Transverse colon (tissue), 4 donors: Measurements from ENCODE around the gene THSD8. TPM values are rescaled to one million over a fixed set of nuclear protein-coding genes. Genes with fewer than 3 reads are reported as not detected.
A peak's percentile ranks its signal among the peaks of the same experiment; 100 is the strongest.

Experiments used
- DNase-seq: peaks from one replicate; pipeline ENCODE4 v3.0.0-alpha.2; 2019
- H3K27ac ChIP-seq, 4 donors: fragments of 200-600 bp; sonication (generic); 2 replicates each; pipeline ENCODE4 v1.5.1; 2016 to 2018; ENCODE audit warnings: inconsistent platforms in 4 of 4
- H3K27me3 ChIP-seq: fragments of 200-600 bp; sonication (generic); 2 replicates; pipeline ENCODE4 v1.5.1; 2017; ENCODE audit warnings: inconsistent platforms
- H3K36me3 ChIP-seq, 4 donors: fragments of 200-600 bp; sonication (generic); 2 replicates each; pipeline ENCODE4 v1.5.1; 2017 to 2019; ENCODE audit warnings: inconsistent platforms in 4 of 4
- H3K4me1 ChIP-seq, 4 donors: fragments of 200-600 bp; sonication (generic); 2 replicates each; pipeline ENCODE4 v1.5.1; 2017 to 2020; ENCODE audit warnings: inconsistent platforms in 4 of 4
- H3K4me3 ChIP-seq, 4 donors: fragments of 200-600 bp; sonication (generic); 1 replicate in 1 of 4; 2 replicates in 3 of 4; pipeline versions ENCODE4 v1.5.1 to v1.6.1; 2017 to 2019; ENCODE audit warnings: inconsistent platforms in 4 of 4
- H3K9me3 ChIP-seq, 2 donors: fragments of 200-600 bp; sonication (generic); 2 replicates each; pipeline ENCODE4 v1.5.1; 2017 to 2019; ENCODE audit warnings: inconsistent platforms in 2 of 2
- EP300 ChIP-seq: sonication (generic); formaldehyde crosslinking; IDR thresholded peaks from one replicate; pipeline ENCODE4 v1.6.1; 2017; ENCODE audit warnings: antibody characterized with exemption, low read depth
- POLR2A ChIP-seq: fragments of 450-650 bp; IDR thresholded peaks from one replicate; pipeline ENCODE4 v1.6.1; 2016; ENCODE audit warnings: antibody characterized with exemption, mild to moderate bottlenecking, moderate library complexity
- POLR2AphosphoS5 ChIP-seq, 3 donors: sonication (generic); formaldehyde crosslinking; IDR thresholded peaks; one replicate each; pipeline ENCODE4 v1.6.1; 2016; ENCODE audit warnings: antibody characterized with exemption in 3 of 3
- WGBS, 2 donors: methylation state at CpG; one replicate each; pipeline ENCODE4 v1.1.5; 2018; ENCODE audit warnings: low coverage in 1 of 2; 5-methylcytosine and 5-hydroxymethylcytosine counted together
- in situ Hi-C, 4 donors: fragments of 200-750 bp; cut with MboI; loops; one replicate each; pipeline versions ENCODE4 v1.15.0 to v1.15.1; 2017; ENCODE audit warnings: low sequenced_read_pairs in 3 of 4, low pct_ligation_motif_present in 1 of 4, low pct_unique_long_range_greater_than_20kb in 1 of 4
- intact Hi-C: fragments of 100-400 bp; cut with DNase I; formaldehyde crosslinking; loops from one replicate; pipeline ENCODE4 v1.15.1; 2023; ENCODE audit warnings: low total_unique reads
- total RNA-seq, 4 donors: library from RNA; depleted of rRNA; stranded (reverse); fragments of >200 nt; gene quantifications; one replicate each; pipeline ENCODE4 v1.1.0, GENCODE V29; 2016
- TF ChIP-seq, protein P1 (sequence below), 5 experiments: fragments of 200-600 bp in 3 of 5; fragments of 450-650 bp in 2 of 5; sonication (generic) in 3 of 5; IDR thresholded peaks; 1 replicate in 2 of 5; 2 replicates in 3 of 5; pipeline ENCODE4 v1.5.1; 2016 to 2017; ENCODE audit warnings: antibody characterized with exemption in 5 of 5, inconsistent platforms in 3 of 5, mild to moderate bottlenecking in 2 of 5, moderate library complexity in 1 of 5

Gene THSD8
- total RNA-seq, 4 donors from 2014 or later = 1.6 TPM; not detected in 3

DNA sequence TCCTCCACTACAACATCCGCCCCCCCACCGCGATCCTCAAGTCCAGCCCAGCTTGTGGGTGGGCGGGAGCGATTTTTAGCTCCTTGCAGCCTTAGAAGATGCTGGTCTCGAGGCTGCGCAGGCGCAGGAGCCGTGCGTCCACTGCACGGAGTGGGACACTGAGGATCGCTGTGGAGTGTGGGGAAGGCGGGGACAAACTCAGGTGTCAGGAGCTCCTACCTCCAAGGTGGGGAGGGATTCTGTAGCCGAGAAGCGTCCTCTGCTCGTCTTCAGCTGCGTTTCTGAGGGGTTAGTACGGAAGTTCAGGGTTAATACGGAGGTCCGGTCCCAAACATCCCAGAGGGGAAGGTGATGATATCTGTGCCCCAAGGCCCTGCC is 32.7 kb downstream of the THSD8 start, which contains the start of gene RTBDN:
RTBDN (minus strand) TSS at position 14 of the 378 bp plus-strand sequence. CDS start 4,600 bp downstream, outside the sequence.
- H3K4me1 ChIP-seq = peaks cover 18 to 34% (median 29%) of the 10 kb centered on the region in 4 donors
- no peak within 1 kb of the TSS for H3K27ac ChIP-seq
- 10% methylated on average over 20 of the region's 20 CpGs; no CpG with 5 or more reads in 1 of the 2 donors for WGBS, 2 donors

DNA sequence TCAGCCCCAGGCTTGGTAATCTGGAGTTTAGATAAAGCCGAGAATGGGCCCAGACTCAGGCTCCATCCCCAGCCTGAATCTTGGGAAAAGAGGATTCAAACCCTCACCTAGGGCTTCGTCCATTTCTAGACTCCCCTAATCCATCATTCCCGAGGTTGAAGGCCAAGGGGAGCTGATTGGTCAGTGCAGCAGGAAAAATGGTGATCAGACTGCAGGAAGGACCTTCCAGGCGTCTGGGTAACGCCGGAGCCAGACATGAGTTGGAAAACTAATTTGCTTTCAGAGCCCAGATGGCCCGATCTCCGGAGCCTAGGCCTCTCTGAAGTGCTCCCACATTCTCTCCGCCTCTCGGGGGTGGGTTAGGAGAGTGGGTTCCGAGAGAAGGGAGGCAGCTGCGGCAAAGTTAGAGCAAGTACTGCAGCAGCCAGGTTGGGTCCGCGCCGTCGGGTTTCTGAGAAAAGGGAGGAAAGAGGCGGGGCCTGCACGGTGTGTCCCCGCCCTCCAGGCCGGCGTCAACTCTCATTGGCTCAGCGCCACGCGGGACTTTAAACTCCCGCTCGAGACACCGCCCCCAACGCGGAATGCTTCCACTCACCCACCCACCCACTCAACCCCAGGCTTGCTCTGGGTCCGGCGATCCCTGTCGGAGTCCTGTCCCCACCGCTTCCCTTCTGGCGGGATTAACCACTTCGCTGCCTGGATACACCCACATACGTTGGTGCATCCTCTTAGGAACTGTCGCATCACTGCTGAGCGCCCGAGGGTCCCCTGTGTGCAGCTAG is 33.3 kb downstream of the THSD8 start:
- intact Hi-C loops = no loop called here
- H3K4me3 ChIP-seq = no peak overlapping the region
- TF ChIP-seq POLR2AphosphoS5 (IDR thresholded peaks at IDR 0.05) = no peak
- TF ChIP-seq POLR2A = no peak
- no peak for TF ChIP-seq EP300
- TF ChIP-seq, protein P1, sequence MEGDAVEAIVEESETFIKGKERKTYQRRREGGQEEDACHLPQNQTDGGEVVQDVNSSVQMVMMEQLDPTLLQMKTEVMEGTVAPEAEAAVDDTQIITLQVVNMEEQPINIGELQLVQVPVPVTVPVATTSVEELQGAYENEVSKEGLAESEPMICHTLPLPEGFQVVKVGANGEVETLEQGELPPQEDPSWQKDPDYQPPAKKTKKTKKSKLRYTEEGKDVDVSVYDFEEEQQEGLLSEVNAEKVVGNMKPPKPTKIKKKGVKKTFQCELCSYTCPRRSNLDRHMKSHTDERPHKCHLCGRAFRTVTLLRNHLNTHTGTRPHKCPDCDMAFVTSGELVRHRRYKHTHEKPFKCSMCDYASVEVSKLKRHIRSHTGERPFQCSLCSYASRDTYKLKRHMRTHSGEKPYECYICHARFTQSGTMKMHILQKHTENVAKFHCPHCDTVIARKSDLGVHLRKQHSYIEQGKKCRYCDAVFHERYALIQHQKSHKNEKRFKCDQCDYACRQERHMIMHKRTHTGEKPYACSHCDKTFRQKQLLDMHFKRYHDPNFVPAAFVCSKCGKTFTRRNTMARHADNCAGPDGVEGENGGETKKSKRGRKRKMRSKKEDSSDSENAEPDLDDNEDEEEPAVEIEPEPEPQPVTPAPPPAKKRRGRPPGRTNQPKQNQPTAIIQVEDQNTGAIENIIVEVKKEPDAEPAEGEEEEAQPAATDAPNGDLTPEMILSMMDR (IDR thresholded peaks at IDR 0.05) = no peak
- no peak overlapping the region for H3K27ac ChIP-seq
- in situ Hi-C loops = no loop called here
- 8% methylated on average over 36 of the region's 39 CpGs; no CpG with 5 or more reads in 1 of the 2 donors for WGBS, 2 donors
- peaks cover 97% of the 10 kb centered on the region for H3K27me3 ChIP-seq
- H3K36me3 ChIP-seq = no peaks in the 10 kb centered on the region
- peaks cover 18 to 34% (median 29%) of the 10 kb centered on the region in 4 donors for H3K4me1 ChIP-seq
- peak; percentile 35 for DNase-seq
- H3K9me3 ChIP-seq = no peaks in the 10 kb centered on the region

More for the DNA sequence above, 32.7 kb downstream of the THSD8 start, which contains the start of gene RTBDN:
- peak within 1 kb of the TSS; percentile 10 to 56 (median 28) for H3K4me3 ChIP-seq
- intact Hi-C loops (no loop called here), in situ Hi-C loops (no loop called here)
- peaks cover 97% of the 10 kb centered on the region for H3K27me3 ChIP-seq
- H3K36me3 ChIP-seq = no peaks in the 10 kb centered on the region
- TF ChIP-seq POLR2A (no peak), POLR2AphosphoS5 (IDR thresholded peaks at IDR 0.05) (no peak), EP300 (no peak)
- TF ChIP-seq, protein P1 (IDR thresholded peaks at IDR 0.05) = no peak
- no peaks in the 10 kb centered on the region for H3K9me3 ChIP-seq
- no peak for DNase-seq

DNA sequence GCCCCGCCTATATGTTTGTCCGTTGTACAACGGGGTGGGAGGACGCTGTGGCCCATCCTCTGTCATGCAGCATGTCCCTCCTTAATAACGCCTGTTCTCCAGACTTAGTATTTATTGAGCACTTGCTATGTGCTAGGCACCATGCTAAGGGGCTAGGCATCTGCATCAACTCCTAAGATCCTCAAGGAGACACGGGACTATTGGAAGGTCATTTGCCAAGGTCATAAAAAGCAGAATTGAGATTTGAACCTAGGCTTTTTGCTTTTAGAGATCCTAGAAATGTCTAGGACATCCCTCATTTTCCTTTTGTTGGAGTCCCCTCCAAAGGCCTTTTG is 34.6 kb downstream of the THSD8 start:
- in situ Hi-C loops (no loop called here), intact Hi-C loops (no loop called here)
- 11% methylated on average over 6 of the region's 6 CpGs; no CpG with 5 or more reads in 1 of the 2 donors for WGBS, 2 donors
- Histone ChIP-seq H3K27me3 (peaks cover 99% of the 10 kb centered on the region), H3K9me3 (no peaks in the 10 kb centered on the region), H3K4me3 (no peak overlapping the region), H3K4me1 (peaks cover 18 to 44% (median 38%) of the 10 kb centered on the region in 4 donors), H3K36me3 (no peaks in the 10 kb centered on the region), H3K27ac (no peak overlapping the region)
- TF ChIP-seq EP300 = no peak
- TF ChIP-seq, protein P1 (IDR thresholded peaks at IDR 0.05) = no peak
- TF ChIP-seq POLR2AphosphoS5 (IDR thresholded peaks at IDR 0.05) = no peak
- no peak for TF ChIP-seq POLR2A
- no peak for DNase-seq

- Histone ChIP-seq H3K36me3 (no peaks in the 10 kb centered on the region), H3K27me3 (peaks cover 99% of the 10 kb centered on the region), H3K9me3 (no peaks in the 10 kb centered on the region), H3K27ac (no peak overlapping the region), H3K4me1 (peaks cover 18 to 45% (median 40%) of the 10 kb centered on the region in 4 donors), H3K4me3 (no peak overlapping the region)
- WGBS, 2 donors = 51 to 65% methylated on average over 3 to 4 of the region's 4 CpGs
- TF ChIP-seq, protein P1 (IDR thresholded peaks at IDR 0.05) = no peak
- TF ChIP-seq POLR2A (no peak), POLR2AphosphoS5 (IDR thresholded peaks at IDR 0.05) (no peak), EP300 (no peak)
- no peak for DNase-seq
- intact Hi-C loops (no loop called here), in situ Hi-C loops (no loop called here)
These were observed 35.4 kb downstream of the THSD8 start for GRCh38 chr19:12837225-12837624.
